ENCODE results near the gene ARHGAP27. TPM values are rescaled to one million over a fixed set of nuclear protein-coding genes. Genes with fewer than 3 reads are reported as not detected.
"Not testable (repeated sequence)": the region's sequence is repeated elsewhere in the genome, so short reads cannot be mapped to it uniquely, and the experiment has no call there.

Gene ARHGAP27
- total RNA-seq, 1 donor from 2014 or later = 80.9 TPM

DNA sequence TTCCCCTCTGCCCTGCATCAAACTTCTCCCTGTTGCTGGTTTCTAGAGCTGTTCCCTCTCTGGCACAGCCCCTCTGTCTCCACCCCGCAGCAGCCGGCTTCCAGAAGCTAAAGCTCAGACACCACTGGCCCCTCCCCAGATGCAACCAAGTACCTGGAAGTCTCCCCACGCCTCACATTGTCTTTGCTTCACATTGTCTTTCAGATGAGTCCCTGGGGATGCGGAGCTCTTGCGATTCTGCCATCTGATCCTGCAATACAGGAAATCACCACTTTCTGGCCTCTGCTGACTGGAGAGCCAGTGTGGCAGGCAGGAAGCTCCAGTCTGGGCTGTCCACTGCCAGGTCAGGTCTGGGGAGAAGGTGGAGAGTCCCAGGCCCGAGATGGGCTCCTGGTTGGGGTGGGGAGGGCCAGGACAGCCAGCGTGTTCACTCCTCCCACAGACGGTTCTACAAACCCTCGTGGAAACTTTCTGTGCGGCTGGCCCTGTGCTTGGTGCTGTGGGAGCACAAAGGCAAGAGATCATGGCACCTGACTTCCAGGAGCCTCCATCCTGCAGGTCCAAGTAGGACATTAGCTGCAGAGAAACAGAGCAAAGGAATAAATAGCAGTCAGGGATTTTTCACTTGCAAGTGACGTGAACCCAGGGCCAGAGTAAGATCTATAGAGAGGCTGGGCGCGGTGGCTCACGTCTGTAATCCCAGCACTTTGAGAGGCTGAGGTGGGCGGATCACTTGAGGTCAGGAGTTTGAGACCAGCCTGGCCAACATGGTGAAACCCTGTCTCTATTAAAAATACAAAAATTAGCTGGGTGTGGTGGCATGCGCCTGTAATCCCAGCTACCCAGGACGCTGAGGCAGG, 67.9 kb downstream of the ARHGAP27 start:
- intact Hi-C loops (cut with micrococcal nuclease) = no loop called here

GRCh38 chr17:45363498-45363897, 69.2 kb downstream of the ARHGAP27 start:
- intact Hi-C loops (cut with micrococcal nuclease) = no loop called here

DNA sequence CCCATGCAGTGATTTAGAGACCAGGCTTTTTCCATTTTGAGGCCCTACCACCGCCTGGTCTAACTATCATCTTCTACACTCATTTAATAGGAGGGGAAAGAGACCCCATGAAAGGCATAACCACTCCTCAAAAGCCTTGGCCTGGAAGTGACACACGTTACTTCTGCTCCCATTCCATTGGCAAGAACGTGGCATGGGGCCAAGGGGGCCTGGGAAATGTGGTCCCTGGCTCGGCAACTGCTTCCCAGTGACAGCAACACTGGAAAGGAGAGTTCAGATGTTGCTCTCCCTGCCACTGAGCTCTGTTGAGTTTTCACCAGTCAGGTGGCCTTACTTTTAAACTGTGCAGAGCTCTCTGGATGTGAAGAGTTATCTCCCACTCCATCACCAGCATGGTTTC, 70.7 kb downstream of the ARHGAP27 start:
- intact Hi-C loops (cut with micrococcal nuclease) = no loop called here

DNA sequence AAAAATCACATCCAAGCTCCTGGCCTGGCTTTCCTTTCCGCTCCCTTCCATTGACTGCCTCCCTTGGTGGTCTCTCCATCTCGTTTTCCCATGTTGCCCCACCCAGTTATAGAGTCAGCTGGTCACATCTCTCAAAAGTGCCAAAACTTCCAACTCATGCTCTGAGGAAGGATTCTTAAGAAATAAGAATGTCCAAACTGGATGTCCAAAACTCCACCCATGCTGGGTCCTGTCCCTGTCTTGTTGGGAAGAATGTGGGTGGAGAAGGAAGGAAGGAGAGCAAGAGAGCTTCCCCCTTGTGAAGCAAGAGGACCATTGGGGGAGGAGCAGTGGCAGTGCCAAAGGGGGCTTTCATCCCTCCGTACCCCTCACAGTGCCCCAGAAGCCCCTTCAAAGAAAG, 71.2 kb downstream of the ARHGAP27 start:
- intact Hi-C loops (cut with micrococcal nuclease) = no loop called here

GRCh38 chr17:45357364-45357997, 75.2 kb downstream of the ARHGAP27 start:
- intact Hi-C loops (cut with micrococcal nuclease) = no loop called here

DNA sequence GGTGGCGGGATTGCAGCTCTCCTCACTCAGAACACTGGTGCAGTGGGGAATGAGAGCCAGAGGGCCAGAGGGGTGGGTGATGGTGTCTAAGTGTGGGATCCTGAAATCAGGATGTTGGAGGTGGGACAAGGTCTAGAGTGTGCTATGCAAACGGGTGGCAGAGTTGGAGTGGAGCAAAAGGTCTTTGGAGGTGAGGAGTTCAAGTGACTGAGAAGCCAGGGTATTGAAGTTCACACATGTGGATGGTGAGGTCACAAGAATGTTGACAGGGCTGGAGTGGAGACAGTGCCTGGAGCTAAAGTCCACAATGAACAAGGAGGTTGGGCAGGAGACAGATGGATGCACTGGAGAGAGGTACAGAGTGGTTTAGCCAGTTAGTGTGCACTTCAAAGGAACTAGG, 77.6 kb downstream of the ARHGAP27 start:
- intact Hi-C loops (cut with micrococcal nuclease) = no loop called here

- intact Hi-C loops (cut with micrococcal nuclease) = no loop called here
These were observed 79.6 kb downstream of the ARHGAP27 start for GRCh38 chr17:45353043-45353442.

DNA sequence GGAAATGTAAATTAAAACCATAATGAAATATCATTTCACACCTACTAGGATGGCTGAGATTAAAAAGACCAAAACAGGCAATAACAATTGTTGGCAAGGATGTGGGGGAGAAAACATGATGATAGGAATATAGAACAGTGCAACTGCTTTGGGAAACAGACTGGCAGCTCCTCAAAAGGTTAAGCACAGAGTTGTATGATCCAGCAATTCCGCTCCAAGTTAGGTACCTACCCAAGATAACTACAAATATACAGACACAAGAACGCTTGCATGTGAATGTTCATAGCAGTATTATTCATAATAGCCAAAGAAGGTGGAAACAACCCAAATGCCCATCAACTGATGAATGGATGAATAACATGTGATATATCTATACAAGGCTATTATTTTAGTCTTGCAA, 80.8 kb downstream of the ARHGAP27 start:
- intact Hi-C loops (cut with micrococcal nuclease) = no loop called here

GRCh38 chr17:45347444-45347843, 85.2 kb downstream of the ARHGAP27 start:
- intact Hi-C loops (cut with micrococcal nuclease) = no loop called here

DNA sequence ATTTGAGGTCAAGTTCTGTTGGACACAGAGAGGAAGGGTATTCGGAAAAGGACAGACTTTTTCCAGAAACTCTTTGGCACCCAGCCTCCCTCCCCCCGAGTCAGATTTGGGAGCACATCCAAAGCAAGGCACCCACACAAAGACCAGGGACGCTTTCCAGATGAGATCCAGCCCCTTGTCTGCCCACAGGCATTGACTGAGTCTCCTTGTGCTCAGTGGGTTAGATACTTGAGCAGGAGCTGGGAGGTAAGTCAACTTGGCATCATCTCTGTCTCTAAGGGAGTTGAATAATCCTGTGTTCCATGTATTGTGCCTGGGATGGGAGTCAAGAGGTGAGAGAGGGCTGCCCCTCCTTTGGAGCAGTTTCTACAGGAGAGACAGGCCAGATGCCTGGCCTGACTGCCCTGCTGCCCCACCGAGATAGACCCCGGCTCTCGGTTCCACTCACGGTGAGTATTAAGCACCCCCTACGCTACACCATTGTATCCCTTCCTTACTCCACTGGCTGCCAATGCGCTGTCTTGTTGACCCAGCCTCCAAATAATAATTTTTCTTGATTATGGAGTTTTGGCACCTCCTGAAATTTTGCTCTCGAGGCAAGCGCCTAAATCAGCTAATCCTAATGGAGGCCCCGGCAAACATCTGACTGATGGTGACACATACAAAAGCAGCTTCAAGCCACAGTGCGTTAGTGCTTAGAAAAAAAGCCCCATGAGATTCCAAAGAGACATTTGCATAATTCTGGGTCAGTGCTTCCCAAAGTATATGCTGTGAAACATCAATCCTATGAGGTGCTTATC, 86.3 kb downstream of the ARHGAP27 start:
- intact Hi-C loops (cut with micrococcal nuclease) = no loop called here

GRCh38 chr17:45345554-45346215, 87.0 kb downstream of the ARHGAP27 start:
- intact Hi-C loops (cut with micrococcal nuclease) = no loop called here

DNA sequence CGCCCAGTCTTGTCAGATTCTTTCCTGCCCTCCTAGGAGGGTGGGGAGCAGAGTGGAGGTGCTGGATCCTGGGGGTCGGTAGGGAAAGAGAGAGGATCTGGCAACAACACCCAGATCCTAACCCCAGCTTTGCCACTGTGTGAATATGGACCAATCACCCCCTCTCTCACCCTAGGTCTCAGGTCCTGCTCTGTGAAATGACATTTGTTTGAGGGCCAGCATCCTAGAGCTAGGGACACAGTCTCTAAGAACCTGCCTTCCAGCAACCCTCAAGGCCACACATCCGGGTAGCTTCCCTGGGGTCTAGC, 87.5 kb downstream of the ARHGAP27 start:
- intact Hi-C loops (cut with micrococcal nuclease) = no loop called here

DNA sequence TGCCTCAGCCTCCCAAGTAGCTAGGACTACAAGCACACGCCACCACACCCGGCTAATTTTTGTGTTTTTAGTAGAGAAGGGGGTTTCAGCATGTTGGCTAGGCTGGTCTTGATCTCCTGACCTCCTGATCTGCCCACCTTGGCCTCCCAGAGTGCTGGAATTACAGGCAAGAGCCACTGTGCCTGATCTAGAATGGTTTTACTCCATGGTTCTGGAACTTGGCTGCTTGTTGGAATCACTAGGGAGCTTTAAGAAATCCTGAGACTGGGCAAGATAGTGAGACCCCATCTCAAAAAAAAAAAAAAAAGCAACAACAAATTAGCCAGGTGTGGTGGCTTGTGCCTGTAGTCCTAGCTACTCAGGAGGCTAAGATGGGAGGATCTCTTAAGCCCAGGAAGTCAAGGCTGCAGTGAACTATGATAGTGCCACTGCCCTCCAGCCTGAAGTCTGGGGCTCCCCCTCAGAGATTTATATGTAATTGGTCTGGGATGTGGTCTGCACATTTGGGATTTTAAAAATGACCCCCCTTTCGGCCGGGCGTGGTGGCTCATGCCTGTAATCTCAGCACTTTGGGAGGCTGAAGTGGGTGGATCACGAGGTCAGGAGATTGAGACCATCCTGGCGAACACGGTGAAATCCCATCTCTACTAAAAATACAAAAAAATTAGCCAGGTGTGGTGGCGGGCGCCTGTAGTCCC, 88.6 kb downstream of the ARHGAP27 start:
- intact Hi-C loops (cut with micrococcal nuclease) = not testable (repeated sequence)

Other genes with a start within 250 kb of the ARHGAP27 start
- gene FMNL1, start 211.0 kb downstream of the ARHGAP27 start, total RNA-seq = 387 and 407 TPM in 2 replicates
- gene SPATA32, start 170.8 kb downstream of the ARHGAP27 start, total RNA-seq = 0.16 and 0.36 TPM in 2 replicates
- 27.8 and 28.6 TPM in 2 replicates for gene MAP3K14, start 115.8 kb downstream of the ARHGAP27 start, total RNA-seq
- 41.1 and 48.7 TPM in 2 replicates for gene PLEKHM1, start 57.9 kb upstream of the ARHGAP27 start, total RNA-seq

Data from T-helper 2 cell treated with Interferon-gamma antibody and Interleukin-4, amounts not matched to agents 100 ng/mL and 5 ng/mL, for 36 hours (primary cell).